Activated CD8-positive, alpha-beta memory T cell treated with anti-CD3 and anti-CD28 coated beads, Interleukin-2, amount 10 ng/mL, durations not matched to agents 7 days and 5 days (primary cell): ENCODE results near the gene SLC10A7. TPM values are rescaled to one million over a fixed set of nuclear protein-coding genes. Genes with fewer than 3 reads are reported as not detected.

ENCODE experiments used
- ATAC-seq: fragments of 150-1000 bp; cut with Tn5 transposase; one replicate; pipeline ENCODE4 v1.10.0; 2021; ENCODE audit warnings: moderate library complexity
- CTCF ChIA-PET: fragments of 350-600 bp; sonication (Branson Sonifier 250); formaldehyde crosslinking; loops from one replicate; lab custom pipeline; 2021; ENCODE audit warnings: antibody characterized with exemption; lab: Charles Lee
- DNase-seq: peaks from one replicate; pipeline ENCODE4 v3.0.0-alpha.2; 2020
- H3K27ac Mint-ChIP-seq: one replicate; pipeline ENCODE4 v1.8.0; 2021; ENCODE audit warnings: mild to moderate bottlenecking, mixed read lengths
- H3K27me3 Mint-ChIP-seq: one replicate; pipeline ENCODE4 v1.8.0; 2021; ENCODE audit warnings: mixed read lengths
- H3K36me3 Mint-ChIP-seq: one replicate; pipeline ENCODE4 v1.8.0; 2021; ENCODE audit warnings: mild to moderate bottlenecking, mixed read lengths
- H3K4me1 Mint-ChIP-seq: one replicate; pipeline ENCODE4 v1.8.0; 2021; ENCODE audit warnings: mixed read lengths
- H3K4me3 Mint-ChIP-seq: one replicate; pipeline ENCODE4 v1.8.0; 2021; ENCODE audit warnings: mild to moderate bottlenecking, moderate library complexity, mixed read lengths
- H3K9me3 Mint-ChIP-seq: one replicate; pipeline ENCODE4 v1.8.0; 2022; ENCODE audit warnings: low read depth, mixed read lengths
- total RNA-seq, 2 experiments: library from RNA; stranded (reverse); gene quantifications; one replicate each; pipeline ENCODE4 v1.2.3, GENCODE V29; 2021

The SLC10A7 gene
- total RNA-seq, 2 experiments from 2014 or later: 21.4 to 23.9 TPM

- ATAC-seq (no peak), DNase-seq (no peak)
- H3K27ac Mint-ChIP-seq: no peak overlapping the region
- no peaks in the 10 kb centered on the region for H3K36me3 Mint-ChIP-seq
- no peak overlapping the region for H3K4me3 Mint-ChIP-seq
- no peaks in the 10 kb centered on the region for H3K27me3 Mint-ChIP-seq
- H3K4me1 Mint-ChIP-seq: no peaks in the 10 kb centered on the region
- no peaks in the 10 kb centered on the region for H3K9me3 Mint-ChIP-seq
- CTCF ChIA-PET: interaction anchor here (0.6 kb wide), 1 partner anchor 483 kb away, joined by 3 read pairs; no protein-coding TSS in a partner anchor
Measured at GRCh38 chr4:146263793-146264192, 257.9 kb downstream of the SLC10A7 start.

DNA sequence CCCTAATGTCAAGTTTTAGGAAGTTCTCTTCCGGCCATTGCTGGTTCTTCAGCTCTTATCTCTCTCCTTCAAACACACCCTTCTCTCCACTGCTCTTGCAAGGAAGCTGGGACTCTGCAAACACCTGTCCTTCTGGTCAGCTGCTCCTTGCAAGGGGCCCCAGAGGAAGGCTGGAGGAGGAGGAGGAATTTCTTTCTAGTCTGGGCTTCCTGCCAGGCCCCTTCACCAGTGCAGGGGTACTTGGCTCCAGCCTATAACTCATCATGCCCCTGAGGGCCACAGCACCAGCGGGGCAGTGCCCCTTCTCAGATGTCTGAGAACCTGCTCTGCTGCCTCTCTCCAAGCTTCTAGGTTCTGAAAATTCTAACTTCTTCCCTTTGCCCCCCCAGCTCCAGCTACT is 260.7 kb downstream of the SLC10A7 start:
- DNase-seq (no peak), ATAC-seq (no peak)
- Mint-ChIP-seq H3K27ac (no peak overlapping the region), H3K9me3 (no peaks in the 10 kb centered on the region), H3K4me1 (no peaks in the 10 kb centered on the region), H3K27me3 (no peaks in the 10 kb centered on the region), H3K36me3 (no peaks in the 10 kb centered on the region), H3K4me3 (no peak overlapping the region)
- CTCF ChIA-PET: no interaction called here

- ATAC-seq: no peak
- CTCF ChIA-PET: no interaction called here
Measured at GRCh38 chr4:146260521-146260920, 261.2 kb downstream of the SLC10A7 start.

GRCh38 chr4:146257511-146257910 is 264.2 kb downstream of the SLC10A7 start:
- H3K4me1 Mint-ChIP-seq: no peaks in the 10 kb centered on the region
- DNase-seq: no peak
- no peak overlapping the region for H3K27ac Mint-ChIP-seq
- ATAC-seq: peak; percentile 12
- H3K27me3 Mint-ChIP-seq: no peaks in the 10 kb centered on the region
- H3K36me3 Mint-ChIP-seq: no peaks in the 10 kb centered on the region
- H3K9me3 Mint-ChIP-seq: no peaks in the 10 kb centered on the region
- H3K4me3 Mint-ChIP-seq: no peak overlapping the region
- CTCF ChIA-PET: no interaction called here

More at GRCh38 chr4:146260521-146260920, 261.2 kb downstream of the SLC10A7 start:
- H3K27me3 Mint-ChIP-seq: no peaks in the 10 kb centered on the region
- no peak overlapping the region for H3K4me3 Mint-ChIP-seq
- H3K9me3 Mint-ChIP-seq: no peaks in the 10 kb centered on the region
- no peaks in the 10 kb centered on the region for H3K4me1 Mint-ChIP-seq
- H3K36me3 Mint-ChIP-seq: no peaks in the 10 kb centered on the region
- DNase-seq: no peak
- H3K27ac Mint-ChIP-seq: no peak overlapping the region

GRCh38 chr4:146256328-146256727 is 265.4 kb downstream of the SLC10A7 start:
- Mint-ChIP-seq H3K9me3 (no peaks in the 10 kb centered on the region), H3K27ac (no peak overlapping the region), H3K27me3 (no peaks in the 10 kb centered on the region), H3K36me3 (no peaks in the 10 kb centered on the region), H3K4me3 (no peak overlapping the region), H3K4me1 (no peaks in the 10 kb centered on the region)
- DNase-seq (no peak), ATAC-seq (no peak)
- CTCF ChIA-PET: no interaction called here

DNA sequence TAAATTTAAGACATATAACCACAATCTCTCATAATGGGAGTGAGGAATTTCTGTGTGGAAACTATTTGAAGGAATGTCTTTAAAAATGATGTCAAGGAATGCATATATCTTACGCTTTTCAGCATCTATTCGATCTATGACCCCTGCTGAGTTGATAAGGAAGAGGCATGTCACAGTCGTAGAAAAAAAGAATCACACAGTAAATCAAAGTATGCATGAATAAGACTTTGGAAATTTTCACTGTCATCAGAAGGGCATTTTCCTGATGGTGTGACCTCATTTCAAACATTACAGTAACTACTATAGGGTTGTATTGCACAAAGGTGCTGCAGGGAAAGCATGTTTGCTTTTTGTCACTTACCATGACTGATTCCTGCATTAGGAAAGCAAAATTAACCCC is 265.9 kb downstream of the SLC10A7 start:
- no peaks in the 10 kb centered on the region for H3K36me3 Mint-ChIP-seq
- CTCF ChIA-PET: no interaction called here
- H3K4me1 Mint-ChIP-seq: no peaks in the 10 kb centered on the region
- no peak for ATAC-seq
- no peak for DNase-seq
- no peak overlapping the region for H3K27ac Mint-ChIP-seq
- H3K9me3 Mint-ChIP-seq: no peaks in the 10 kb centered on the region
- no peaks in the 10 kb centered on the region for H3K27me3 Mint-ChIP-seq
- H3K4me3 Mint-ChIP-seq: no peak overlapping the region

DNA sequence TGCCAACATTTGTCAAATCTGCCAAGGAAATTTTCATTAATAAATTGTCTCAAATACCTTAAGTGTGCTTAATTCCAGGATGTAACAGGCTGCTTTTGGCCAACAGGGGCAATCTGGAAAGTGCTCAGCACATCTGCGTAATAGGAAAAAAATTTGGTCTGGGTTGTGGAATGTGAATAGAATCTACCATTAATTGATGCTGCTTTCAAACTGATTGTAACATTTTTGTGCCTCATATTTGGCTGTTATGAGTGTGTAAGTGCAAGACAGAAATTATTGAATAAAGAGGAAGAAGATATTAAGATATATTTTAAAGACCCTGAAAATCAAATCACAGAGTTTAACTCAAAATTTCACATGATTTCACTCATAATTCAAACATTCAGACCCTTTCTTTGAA is 266.3 kb downstream of the SLC10A7 start:
- CTCF ChIA-PET: no interaction called here
- ATAC-seq: no peak
- Mint-ChIP-seq H3K4me1 (no peaks in the 10 kb centered on the region), H3K36me3 (no peaks in the 10 kb centered on the region), H3K27me3 (no peaks in the 10 kb centered on the region), H3K9me3 (no peaks in the 10 kb centered on the region), H3K27ac (no peak overlapping the region), H3K4me3 (no peak overlapping the region)
- DNase-seq: no peak

DNA sequence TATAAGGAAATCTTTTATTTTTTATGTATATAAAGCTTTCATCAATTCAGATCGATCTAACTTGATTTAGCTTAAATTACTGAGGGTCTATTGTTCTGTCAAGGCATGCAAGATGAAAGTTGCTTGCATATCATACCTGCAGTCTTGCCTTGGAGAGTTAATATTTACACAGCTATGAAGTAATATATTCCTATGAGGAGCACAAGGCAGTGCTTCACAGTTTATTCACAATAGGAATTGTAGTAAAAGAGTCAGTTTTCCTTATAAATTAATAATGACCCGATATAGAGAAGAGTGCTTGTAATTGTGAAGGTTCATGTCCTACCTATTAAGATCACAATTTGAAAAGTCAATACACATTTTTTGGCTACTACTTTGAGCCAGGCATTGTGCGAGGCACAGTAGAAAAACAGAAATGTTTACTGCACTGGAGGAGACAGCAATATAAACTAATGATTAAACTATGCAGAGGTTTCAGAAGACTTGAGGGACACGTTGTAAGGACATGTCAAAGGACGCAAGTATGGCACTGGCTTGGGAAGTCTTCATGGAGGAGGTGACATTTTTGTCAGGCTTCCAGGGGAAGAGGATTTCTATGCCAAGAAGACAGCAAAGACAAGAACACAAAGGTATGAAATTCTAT is 268.6 kb downstream of the SLC10A7 start:
- Mint-ChIP-seq H3K4me3 (no peak overlapping the region), H3K9me3 (no peaks in the 10 kb centered on the region), H3K27ac (no peak overlapping the region), H3K27me3 (no peaks in the 10 kb centered on the region), H3K4me1 (no peaks in the 10 kb centered on the region), H3K36me3 (peaks cover 1% of the 10 kb centered on the region)
- CTCF ChIA-PET: interaction anchor here (1.1 kb wide), 1 partner anchor 90 kb away, joined by 3 read pairs; no protein-coding TSS in a partner anchor
- DNase-seq (no peak), ATAC-seq (no peak)

DNA sequence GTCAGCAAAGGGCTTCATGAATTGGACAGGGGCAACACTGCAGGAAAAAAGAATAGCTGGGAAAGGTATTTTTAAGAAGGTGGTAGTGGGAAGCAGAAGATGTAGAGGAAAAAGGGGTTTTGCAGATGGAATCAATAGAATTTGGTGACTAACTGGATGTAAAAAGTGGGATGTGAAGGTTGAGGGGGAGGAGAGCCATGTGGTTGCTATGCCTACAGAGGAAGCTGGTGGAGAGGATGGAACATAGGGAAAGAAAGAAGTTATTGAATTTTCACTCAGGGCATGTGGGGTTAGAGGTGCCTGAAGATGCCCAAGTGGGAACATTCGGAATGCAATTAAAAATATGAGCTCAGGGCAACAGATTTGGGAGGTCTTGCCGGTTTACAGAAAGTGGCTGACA is 274.4 kb downstream of the SLC10A7 start:
- DNase-seq (no peak), ATAC-seq (no peak)
- peaks cover 10% of the 10 kb centered on the region for H3K4me1 Mint-ChIP-seq
- H3K9me3 Mint-ChIP-seq: no peaks in the 10 kb centered on the region
- no peak overlapping the region for H3K27ac Mint-ChIP-seq
- no peak overlapping the region for H3K4me3 Mint-ChIP-seq
- H3K27me3 Mint-ChIP-seq: no peaks in the 10 kb centered on the region
- H3K36me3 Mint-ChIP-seq: peaks cover 1% of the 10 kb centered on the region
- CTCF ChIA-PET: interaction anchor here (1.1 kb wide), 1 partner anchor 10 kb away, joined by 3 read pairs; no protein-coding TSS in a partner anchor

DNA sequence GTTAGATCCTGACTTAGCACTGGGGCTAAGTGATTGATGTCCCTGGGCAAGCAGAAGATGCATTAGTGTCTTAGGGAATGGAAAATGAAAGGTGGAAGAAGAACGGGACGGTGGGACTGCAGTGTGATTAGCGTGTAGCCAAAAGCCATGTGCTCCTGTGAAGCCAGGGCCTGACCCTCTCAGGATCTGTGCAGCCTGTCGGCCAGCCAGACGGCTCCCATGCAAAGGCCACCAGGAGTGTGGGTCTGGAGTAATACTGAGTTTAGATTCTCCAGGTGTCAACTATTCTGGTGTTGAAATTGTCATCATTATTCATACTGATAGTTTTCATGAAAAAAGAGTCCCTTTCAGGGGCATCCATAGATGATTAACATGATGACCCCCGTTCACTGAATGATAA is 275.4 kb downstream of the SLC10A7 start:
- no peaks in the 10 kb centered on the region for H3K27me3 Mint-ChIP-seq
- H3K36me3 Mint-ChIP-seq: peaks cover 1% of the 10 kb centered on the region
- H3K27ac Mint-ChIP-seq: no peak overlapping the region
- ATAC-seq (no peak), DNase-seq (no peak)
- CTCF ChIA-PET: no interaction called here
- H3K4me3 Mint-ChIP-seq: no peak overlapping the region
- H3K4me1 Mint-ChIP-seq: peaks cover 14% of the 10 kb centered on the region
- no peaks in the 10 kb centered on the region for H3K9me3 Mint-ChIP-seq

DNA sequence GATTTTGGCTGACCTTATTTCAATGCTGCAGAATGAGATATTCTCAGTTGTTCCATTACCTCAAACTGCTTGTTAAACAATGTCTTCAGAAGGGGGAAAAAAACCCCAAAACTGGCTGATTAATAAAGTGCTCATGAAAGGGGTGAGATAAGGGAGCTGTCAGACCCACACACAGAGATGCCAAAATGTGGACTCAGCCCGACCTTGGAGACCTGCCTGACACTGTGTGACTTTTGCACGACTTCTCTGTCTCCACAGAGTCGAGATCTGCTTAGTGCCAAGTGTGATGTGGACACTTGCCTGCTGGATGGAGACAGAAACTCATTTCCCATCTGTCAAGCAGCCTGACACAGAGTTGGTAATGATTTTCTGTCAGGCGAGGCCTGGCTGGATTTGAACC is 275.9 kb downstream of the SLC10A7 start:
- no peak for DNase-seq
- H3K36me3 Mint-ChIP-seq: peaks cover 1% of the 10 kb centered on the region
- peaks cover 14% of the 10 kb centered on the region for H3K4me1 Mint-ChIP-seq
- no peak overlapping the region for H3K4me3 Mint-ChIP-seq
- no peak overlapping the region for H3K27ac Mint-ChIP-seq
- CTCF ChIA-PET: no interaction called here
- H3K9me3 Mint-ChIP-seq: no peaks in the 10 kb centered on the region
- peaks cover 3% of the 10 kb centered on the region for H3K27me3 Mint-ChIP-seq
- ATAC-seq: no peak

GRCh38 chr4:146245246-146245645 is 276.5 kb downstream of the SLC10A7 start:
- no peak for ATAC-seq
- no peaks in the 10 kb centered on the region for H3K9me3 Mint-ChIP-seq
- no peak overlapping the region for H3K27ac Mint-ChIP-seq
- peaks cover 3% of the 10 kb centered on the region for H3K27me3 Mint-ChIP-seq
- DNase-seq: no peak
- H3K4me3 Mint-ChIP-seq: no peak overlapping the region
- CTCF ChIA-PET: no interaction called here
- H3K4me1 Mint-ChIP-seq: peaks cover 14% of the 10 kb centered on the region
- peaks cover 1% of the 10 kb centered on the region for H3K36me3 Mint-ChIP-seq

- peaks cover 3% of the 10 kb centered on the region for H3K27me3 Mint-ChIP-seq
- H3K9me3 Mint-ChIP-seq: no peaks in the 10 kb centered on the region
- H3K27ac Mint-ChIP-seq: no peak overlapping the region
- peaks cover 1% of the 10 kb centered on the region for H3K36me3 Mint-ChIP-seq
- CTCF ChIA-PET: no interaction called here
- no peak for DNase-seq
- peaks cover 14% of the 10 kb centered on the region for H3K4me1 Mint-ChIP-seq
- no peak overlapping the region for H3K4me3 Mint-ChIP-seq
- no peak for ATAC-seq
Measured at GRCh38 chr4:146244496-146244895, 277.2 kb downstream of the SLC10A7 start.

DNA sequence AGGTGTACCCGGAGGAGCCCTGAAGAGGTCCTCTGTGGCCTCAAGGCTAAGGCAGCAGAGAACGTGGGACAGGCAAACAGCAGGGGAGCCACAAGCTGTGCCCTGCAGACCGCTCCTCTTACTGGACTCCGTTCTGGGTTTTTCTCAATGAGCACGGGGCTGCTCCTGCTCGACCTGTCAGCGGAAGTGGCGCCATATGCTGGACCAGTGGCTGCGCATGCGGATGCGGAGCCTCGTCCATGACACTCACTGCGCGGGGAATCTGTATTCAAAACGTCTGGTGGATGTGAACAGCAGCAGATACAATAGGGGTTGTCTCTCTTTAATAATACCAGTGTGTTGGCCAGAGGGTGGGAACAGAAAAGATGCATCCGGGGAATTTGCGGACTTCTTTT is 277.9 kb downstream of the SLC10A7 start:
- H3K9me3 Mint-ChIP-seq: no peaks in the 10 kb centered on the region
- no peak for DNase-seq
- H3K4me1 Mint-ChIP-seq: peaks cover 14% of the 10 kb centered on the region
- CTCF ChIA-PET: interaction anchor here (1.0 kb wide), 1 partner anchor 366 kb away, joined by 3 read pairs; no protein-coding TSS in a partner anchor
- peaks cover 3% of the 10 kb centered on the region for H3K27me3 Mint-ChIP-seq
- H3K4me3 Mint-ChIP-seq: no peak overlapping the region
- no peak for ATAC-seq
- H3K36me3 Mint-ChIP-seq: peaks cover 1% of the 10 kb centered on the region
- no peak overlapping the region for H3K27ac Mint-ChIP-seq
